NCI-H510A treated with DMSO at 0.1 percent for 48 hours (cell line): ENCODE results near the gene TCEA2.
"Not testable (repeated sequence)": the region's sequence is repeated elsewhere in the genome, so short reads cannot be mapped to it uniquely, and the experiment has no call there.

ENCODE experiments used
- DNase-seq: peaks from one replicate; lab custom pipeline; 2025; lab: John Stamatoyannopoulos, UW

TCEA2 gene

DNA sequence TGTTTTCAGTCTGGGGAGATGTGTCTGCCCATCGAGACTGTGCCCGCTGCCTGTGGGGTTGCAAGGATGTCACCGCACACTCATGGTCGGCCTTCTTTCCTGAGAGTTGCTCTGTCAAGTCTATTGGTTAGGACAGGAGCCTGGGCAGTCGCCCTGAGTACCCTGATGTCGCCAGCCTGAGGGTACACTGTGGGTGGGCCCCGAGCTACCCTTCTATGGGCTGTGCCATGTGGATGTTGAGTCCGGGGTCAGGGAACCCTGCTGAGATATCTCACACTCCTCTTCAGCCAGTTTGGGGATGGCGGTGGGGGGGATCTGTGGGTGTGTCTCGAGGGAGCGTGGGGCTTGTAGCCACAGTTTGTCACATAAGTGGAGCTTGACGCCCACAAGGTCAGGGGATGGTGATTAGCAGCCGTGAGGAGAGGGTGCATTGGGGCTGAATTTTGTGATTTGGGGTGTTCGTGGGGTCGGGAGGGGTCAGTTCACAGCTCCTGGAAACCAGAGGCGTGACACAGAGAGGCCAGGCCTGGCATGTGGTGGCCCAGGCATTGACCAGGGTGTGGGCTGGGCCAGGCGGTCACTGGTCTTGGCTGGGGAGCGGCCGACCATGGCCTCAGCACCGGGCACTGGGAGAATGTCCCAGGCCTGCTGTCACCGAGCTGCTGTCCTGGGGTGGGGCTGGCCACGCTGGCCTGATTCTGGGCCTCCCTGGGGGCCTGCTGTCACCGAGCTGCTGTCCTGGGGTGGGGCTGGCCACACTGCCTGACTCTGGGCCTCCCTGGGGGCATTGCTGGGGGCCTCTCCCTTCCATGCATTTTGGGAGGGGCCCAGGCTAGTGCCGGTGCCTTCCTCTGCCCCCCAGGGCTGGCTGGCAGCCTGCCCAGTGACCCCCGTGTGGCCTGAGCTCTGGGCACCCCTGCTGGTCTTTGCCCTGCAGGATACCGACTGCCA, 46.0 kb downstream of the TCEA2 start:
- no peak for DNase-seq

- no peak for DNase-seq
Observed at GRCh38 chr20:64109831-64110391, 46.9 kb downstream of the TCEA2 start.

DNA sequence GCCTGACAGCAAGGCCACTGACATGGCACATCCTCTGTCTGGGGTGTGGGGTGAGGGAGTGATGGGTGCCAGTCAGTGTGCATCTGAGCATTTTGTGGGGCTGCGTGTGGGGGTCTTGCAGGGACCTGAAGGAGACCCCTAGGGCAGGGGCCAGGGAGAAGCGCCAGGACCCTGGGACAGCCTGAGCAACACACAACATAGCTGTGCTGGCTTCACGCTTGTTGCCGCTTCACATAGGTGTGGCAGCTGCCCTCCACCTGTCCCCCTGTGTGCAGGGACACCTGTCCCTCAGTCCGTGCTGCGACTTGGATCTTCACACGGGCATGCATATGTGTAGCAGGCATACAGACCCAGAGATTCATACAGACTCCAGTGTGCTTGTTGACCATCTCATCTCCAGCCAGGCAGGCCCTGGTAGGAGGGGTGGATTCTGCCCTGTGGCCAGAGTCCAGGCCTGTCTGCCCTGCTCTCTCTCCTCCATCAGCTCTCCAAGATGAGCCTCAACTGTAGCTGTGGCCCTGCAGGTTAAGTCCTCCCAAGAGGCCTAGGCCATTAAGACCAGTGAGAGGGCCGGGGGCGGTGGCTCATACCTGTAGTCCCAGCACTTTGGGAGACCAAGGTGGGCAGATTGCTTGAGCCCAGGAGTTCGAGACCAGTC, 47.5 kb downstream of the TCEA2 start:
- DNase-seq, result no peak

DNA sequence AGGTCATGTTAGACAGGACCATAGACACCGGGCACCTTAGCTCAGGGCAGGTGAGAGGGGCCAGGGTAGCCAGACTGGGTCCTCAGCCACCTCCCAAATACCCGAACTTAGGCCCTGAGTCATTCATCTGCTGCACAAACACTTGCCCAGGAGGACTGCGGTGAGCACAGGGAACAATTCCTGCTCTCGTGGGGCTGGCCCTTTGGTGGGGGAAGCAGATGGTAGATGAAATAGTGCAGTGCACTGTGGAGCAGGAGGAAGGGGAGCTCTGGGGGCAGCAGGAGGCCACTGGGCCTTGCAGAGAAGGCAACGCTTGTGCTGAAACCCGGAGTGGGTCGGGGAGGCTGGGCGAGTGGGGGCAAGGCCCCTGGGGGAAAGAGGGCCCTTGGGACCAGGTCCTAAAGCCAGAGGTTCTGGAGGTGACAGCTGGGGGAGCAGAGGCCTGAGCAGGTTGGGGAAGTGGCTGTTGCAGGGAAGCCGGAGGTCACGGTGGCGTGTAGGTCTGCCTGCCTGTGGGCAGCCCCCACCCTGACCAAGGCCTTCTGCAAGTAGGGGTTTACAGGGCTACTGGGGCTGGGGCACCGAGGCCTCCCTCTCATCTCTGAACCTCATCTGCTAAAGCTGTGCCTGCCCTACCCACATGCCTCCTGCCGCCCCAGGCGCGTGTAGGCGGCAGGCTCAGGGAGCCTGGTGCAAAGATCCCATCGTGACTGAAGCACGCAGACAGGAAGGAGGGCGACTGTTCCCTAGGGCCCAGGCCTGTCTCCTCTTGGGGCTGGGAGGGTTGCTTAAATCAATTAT, 49.0 kb downstream of the TCEA2 start:
- no peak for DNase-seq

- DNase-seq, result no peak
Observed at GRCh38 chr20:64112691-64113443, 49.9 kb downstream of the TCEA2 start.

- no peak for DNase-seq
Observed at GRCh38 chr20:64113444-64113775, 50.4 kb downstream of the TCEA2 start.

DNA sequence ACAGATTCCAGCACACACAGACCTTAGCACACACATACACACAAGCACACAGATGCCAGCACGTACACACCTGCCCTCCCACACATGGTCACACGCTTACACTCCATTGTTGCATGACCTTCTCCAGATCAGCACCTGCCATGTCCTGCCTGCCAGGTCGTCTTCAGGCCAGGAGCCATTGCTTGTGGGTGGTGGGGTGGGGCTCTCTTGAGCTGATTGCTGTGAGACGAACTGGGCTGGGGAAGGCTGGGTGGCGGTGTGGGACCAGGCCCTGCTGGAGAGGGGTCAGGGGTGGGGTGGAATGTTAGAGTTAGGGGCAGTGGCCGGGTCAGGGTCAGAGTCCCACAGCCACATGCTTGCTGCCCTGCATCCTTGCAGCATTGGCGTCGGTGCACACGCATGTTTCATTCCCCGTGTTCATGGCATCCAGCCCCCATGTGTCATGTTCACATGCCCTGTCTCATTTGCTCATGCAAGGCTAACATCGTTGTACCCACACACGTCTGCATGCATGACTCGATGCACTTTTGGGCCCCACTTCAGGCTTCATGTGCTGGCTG, 50.9 kb downstream of the TCEA2 start:
- no peak for DNase-seq

GRCh38 chr20:64114356-64114971, 51.5 kb downstream of the TCEA2 start:
- no peak for DNase-seq

DNA sequence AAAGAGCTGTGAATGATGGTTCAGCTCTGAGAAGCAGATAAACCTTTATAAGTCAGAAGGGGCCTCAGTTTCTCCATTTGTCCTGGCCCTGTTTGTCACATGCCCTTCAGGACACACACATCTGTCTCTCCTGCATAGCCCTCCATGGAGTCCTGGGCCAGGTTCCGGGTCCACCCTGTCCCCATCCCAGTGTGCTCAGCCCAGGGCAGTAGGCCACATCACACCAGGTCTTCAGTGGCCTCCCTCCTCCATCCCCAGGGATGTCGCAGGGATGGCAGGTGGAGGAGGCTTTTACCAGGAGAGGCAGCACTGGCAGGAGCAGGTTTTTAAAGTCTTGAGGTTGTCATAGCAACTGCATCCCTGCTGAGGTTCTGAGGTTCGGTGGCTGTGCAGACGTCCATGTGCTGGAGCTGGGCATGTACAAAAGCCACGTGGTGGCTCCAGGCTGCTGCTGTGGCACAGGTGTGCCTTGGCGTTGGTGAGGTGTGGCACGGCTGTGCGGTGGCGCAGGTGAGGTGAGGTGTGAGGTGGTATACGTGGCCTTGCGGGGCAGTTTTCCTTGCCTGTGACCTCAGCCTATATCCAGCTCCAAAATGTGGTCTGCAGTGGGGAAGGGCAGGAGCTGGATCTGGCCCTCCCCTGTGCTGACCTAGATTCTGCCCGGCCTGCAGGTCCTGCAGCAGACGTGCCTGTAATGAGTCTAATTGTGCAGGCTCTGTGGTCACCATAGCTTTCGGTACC, 52.3 kb downstream of the TCEA2 start:
- no peak for DNase-seq

DNA sequence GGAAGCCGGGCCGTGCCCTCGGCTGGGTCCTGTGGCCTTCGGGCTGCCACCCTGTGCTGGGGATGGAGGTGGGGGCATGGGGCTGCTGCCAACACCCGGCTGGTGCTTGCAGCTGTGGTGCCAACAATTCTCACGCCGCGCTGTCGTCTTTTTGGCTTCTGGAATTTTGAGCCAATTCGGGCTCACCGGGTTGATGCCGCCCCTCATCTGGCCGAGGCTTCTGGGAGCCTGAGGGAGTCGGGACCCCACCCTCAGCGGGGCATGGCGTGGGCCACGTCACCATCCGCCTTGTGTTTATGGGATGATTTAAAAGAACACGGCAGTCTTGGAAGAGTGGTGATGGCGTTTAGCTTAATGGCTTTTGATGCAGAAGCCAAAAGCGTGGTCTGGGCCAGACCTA, 53.0 kb downstream of the TCEA2 start:
- no peak for DNase-seq

DNA sequence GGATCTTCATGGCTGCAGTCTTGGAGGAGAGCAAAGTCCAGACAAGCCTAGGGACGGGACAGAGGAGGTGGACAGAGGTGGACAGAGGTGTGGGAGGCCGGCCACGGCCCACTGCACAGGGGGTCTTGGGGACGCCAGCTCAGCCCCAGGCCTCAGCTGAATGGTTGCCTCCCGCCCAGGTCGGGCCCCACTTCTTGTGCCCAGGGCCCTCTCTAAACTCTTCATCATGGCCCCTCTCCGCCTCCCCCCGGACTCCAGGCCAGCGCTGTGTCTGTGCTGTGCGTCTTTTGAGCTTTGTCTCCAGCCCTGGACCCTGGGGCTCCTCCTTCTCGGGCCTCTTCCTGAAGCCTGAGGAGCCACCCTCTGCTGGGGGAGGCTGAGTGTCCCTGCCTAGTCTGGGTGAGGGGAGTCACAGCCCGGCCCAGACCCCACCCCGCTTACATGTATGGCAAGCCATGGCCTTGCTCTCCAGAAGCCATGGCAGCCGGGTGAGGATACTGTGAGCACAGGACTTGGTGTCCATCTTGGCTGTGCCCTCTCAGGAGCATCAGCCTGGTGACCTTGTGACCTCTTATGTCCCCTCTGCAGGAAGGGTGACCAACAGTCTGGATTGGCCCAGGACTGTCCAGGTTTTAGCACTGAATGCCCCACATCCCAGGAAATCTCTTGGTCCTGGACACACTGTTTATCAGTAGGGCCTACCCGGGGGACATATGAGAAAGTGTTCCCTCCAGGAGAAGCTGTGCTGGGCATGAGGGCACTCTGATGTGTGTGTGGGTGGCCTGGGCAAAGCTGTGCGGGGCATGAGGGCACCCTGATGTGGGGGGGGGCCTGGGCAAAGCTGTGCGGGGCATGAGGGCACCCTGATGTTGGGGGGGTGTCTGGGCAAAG, 53.8 kb downstream of the TCEA2 start:
- DNase-seq, result no peak

- DNase-seq, result not testable (repeated sequence)
Observed at GRCh38 chr20:64117432-64117777, 54.4 kb downstream of the TCEA2 start.

DNA sequence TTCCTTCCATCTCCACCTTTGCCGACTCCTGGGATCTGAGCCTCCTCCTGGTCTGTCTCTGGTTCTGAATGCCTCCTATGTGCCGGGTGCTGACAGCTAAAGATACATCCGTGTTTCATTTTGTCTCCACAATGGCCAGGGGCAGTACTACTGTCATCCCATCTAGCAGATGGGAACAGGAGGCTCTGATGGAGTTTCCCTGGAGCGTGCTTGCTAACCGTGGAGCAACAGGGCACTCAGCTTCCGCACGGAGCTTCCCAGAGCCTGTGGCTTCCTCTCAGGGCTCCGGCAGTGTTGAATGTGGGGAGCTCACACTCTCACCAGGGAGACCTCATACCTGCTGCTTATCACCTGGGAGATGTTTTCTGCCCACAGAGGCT, 56.3 kb downstream of the TCEA2 start:
- no peak for DNase-seq

GRCh38 chr20:64119681-64120341, 56.8 kb downstream of the TCEA2 start:
- no peak for DNase-seq

DNA sequence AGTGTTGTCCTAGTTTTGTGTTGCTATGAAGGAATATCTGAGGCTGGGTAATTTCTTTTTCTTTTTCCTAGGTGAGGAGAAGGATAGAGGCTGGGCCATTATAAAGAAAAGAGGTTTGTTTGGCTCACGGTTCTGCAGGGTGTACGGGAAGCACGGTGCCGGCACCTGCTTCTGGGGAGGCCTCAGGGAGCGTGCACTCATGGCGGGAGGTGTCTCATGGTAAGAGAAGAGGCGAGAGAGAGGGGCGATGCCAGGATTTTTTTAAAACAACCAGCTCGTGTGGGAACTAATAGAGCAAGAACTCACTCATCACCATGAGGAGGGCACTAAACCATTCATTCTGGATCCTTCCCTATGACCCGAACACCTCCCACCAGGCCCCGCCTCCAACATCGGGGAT, 58.6 kb downstream of the TCEA2 start:
- no peak for DNase-seq
